Skeletal muscle tissue (tissue), 4 donors: ENCODE results near the gene ABAT. TPM values are rescaled to one million over a fixed set of nuclear protein-coding genes. Genes with fewer than 3 reads are reported as not detected.
"Not testable (repeated sequence)": the region's sequence is repeated elsewhere in the genome, so short reads cannot be mapped to it uniquely, and the experiment has no call there.

Experiments used
- H3K27ac ChIP-seq: one replicate; pipeline ENCODE4 v1.7.0; 2013; ENCODE audit warnings: mild to moderate bottlenecking, low read depth, low read length, inconsistent platforms
- H3K27me3 ChIP-seq, 3 donors: one replicate each; pipeline ENCODE4 v1.7.0; 2013; ENCODE audit warnings: low read length in 3 of 3; ENCODE audit not compliant: control insufficient read depth in 3 of 3, insufficient read depth in 3 of 3
- H3K36me3 ChIP-seq, 3 donors: one replicate each; pipeline ENCODE4 v1.7.0; 2013; ENCODE audit warnings: low read length in 3 of 3; ENCODE audit not compliant: control insufficient read depth in 3 of 3, insufficient read depth in 3 of 3
- H3K4me1 ChIP-seq, 3 donors: one replicate each; pipeline ENCODE4 v1.7.0; 2013; ENCODE audit warnings: low read length in 3 of 3, mild to moderate bottlenecking in 3 of 3; ENCODE audit not compliant: control insufficient read depth in 3 of 3, insufficient read depth in 3 of 3
- H3K4me3 ChIP-seq, 3 donors: one replicate each; pipeline ENCODE4 v1.7.0; 2013; ENCODE audit warnings: low read length in 3 of 3
- H3K9ac ChIP-seq, 3 donors: one replicate each; pipeline ENCODE4 v1.7.0; 2013; ENCODE audit warnings: low read length in 3 of 3, mild to moderate bottlenecking in 3 of 3, moderate library complexity in 2 of 3, low read depth in 1 of 3
- H3K9me3 ChIP-seq, 3 donors: one replicate each; pipeline ENCODE4 v1.7.0; 2013; ENCODE audit warnings: low read length in 3 of 3; ENCODE audit not compliant: control insufficient read depth in 3 of 3
- total RNA-seq: library from RNA; depleted of rRNA; stranded (reverse); fragments of >200 nt; gene quantifications from one replicate; pipeline ENCODE4 v1.2.3, GENCODE V29; 2014
- donor health status: Osteomylitis.

Gene ABAT
- total RNA-seq, 1 donor from 2014 or later = 13.6 TPM

- Histone ChIP-seq H3K9me3 (no peaks in the 10 kb centered on the region), H3K27ac (no peak overlapping the region), H3K9ac (no peak overlapping the region), H3K36me3 (peaks cover 36 to 49% (median 41%) of the 10 kb centered on the region in 3 donors), H3K4me3 (no peak overlapping the region), H3K27me3 (no peaks in the 10 kb centered on the region), H3K4me1 (no peaks in the 10 kb centered on the region)
These were observed 25.5 kb upstream of the ABAT start for GRCh38 chr16:8648877-8649276.

- H3K4me3 ChIP-seq = no peak overlapping the region
- no peak overlapping the region for H3K9ac ChIP-seq
- no peaks in the 10 kb centered on the region for H3K9me3 ChIP-seq
- H3K27ac ChIP-seq = no peak overlapping the region
- peaks cover 25 to 38% (median 30%) of the 10 kb centered on the region in 3 donors for H3K36me3 ChIP-seq
- no peaks in the 10 kb centered on the region for H3K27me3 ChIP-seq
- no peaks in the 10 kb centered on the region for H3K4me1 ChIP-seq
These were observed 24.4 kb upstream of the ABAT start for GRCh38 chr16:8649829-8650554.

GRCh38 chr16:8651958-8652357 is 22.5 kb upstream of the ABAT start:
- H3K4me1 ChIP-seq, H3K27me3 ChIP-seq, H3K27ac ChIP-seq, H3K9ac ChIP-seq, H3K4me3 ChIP-seq, H3K9me3 ChIP-seq: not testable (repeated sequence)
- H3K36me3 ChIP-seq = peaks cover 10 to 18% (median 11%) of the 10 kb centered on the region in 3 donors

- H3K4me3 ChIP-seq = no peak overlapping the region
- no peaks in the 10 kb centered on the region for H3K4me1 ChIP-seq
- H3K27ac ChIP-seq = no peak overlapping the region
- H3K9me3 ChIP-seq = no peaks in the 10 kb centered on the region
- H3K9ac ChIP-seq = no peak overlapping the region
- H3K27me3 ChIP-seq = no peaks in the 10 kb centered on the region
- no peaks in the 10 kb centered on the region for H3K36me3 ChIP-seq
These were observed 19.2 kb upstream of the ABAT start for GRCh38 chr16:8655184-8655717.

- H3K27ac ChIP-seq = no peak overlapping the region
- no peak overlapping the region for H3K9ac ChIP-seq
- no peaks in the 10 kb centered on the region for H3K4me1 ChIP-seq
- no peaks in the 10 kb centered on the region for H3K27me3 ChIP-seq
- no peaks in the 10 kb centered on the region for H3K36me3 ChIP-seq
- no peak overlapping the region for H3K4me3 ChIP-seq
- H3K9me3 ChIP-seq = no peaks in the 10 kb centered on the region
These were observed 18.0 kb upstream of the ABAT start for GRCh38 chr16:8656376-8656775.

GRCh38 chr16:8660841-8661301 is 13.5 kb upstream of the ABAT start:
- H3K27me3 ChIP-seq = no peaks in the 10 kb centered on the region
- H3K36me3 ChIP-seq = peaks cover 0 to 10% (median 2%) of the 10 kb centered on the region in 3 donors
- no peak overlapping the region for H3K9ac ChIP-seq
- H3K9me3 ChIP-seq = no peaks in the 10 kb centered on the region
- H3K4me3 ChIP-seq = no peak overlapping the region
- no peaks in the 10 kb centered on the region for H3K4me1 ChIP-seq
- H3K27ac ChIP-seq = no peak overlapping the region

- Histone ChIP-seq H3K36me3 (peaks cover 0 to 10% (median 2%) of the 10 kb centered on the region in 3 donors), H3K9me3 (no peaks in the 10 kb centered on the region), H3K4me1 (no peaks in the 10 kb centered on the region), H3K27me3 (no peaks in the 10 kb centered on the region), H3K4me3 (no peak overlapping the region), H3K27ac (no peak overlapping the region), H3K9ac (no peak overlapping the region)
These were observed 12.7 kb upstream of the ABAT start for GRCh38 chr16:8661703-8662102.

- Histone ChIP-seq H3K27me3 (no peaks in the 10 kb centered on the region), H3K9ac (no peak overlapping the region), H3K36me3 (peaks cover 2 to 15% (median 6%) of the 10 kb centered on the region in 3 donors), H3K27ac (no peak overlapping the region), H3K4me3 (no peak overlapping the region), H3K9me3 (no peaks in the 10 kb centered on the region), H3K4me1 (no peaks in the 10 kb centered on the region)
These were observed 11.0 kb upstream of the ABAT start for GRCh38 chr16:8663192-8664089.

- Histone ChIP-seq H3K9me3 (no peaks in the 10 kb centered on the region), H3K9ac (no peak overlapping the region), H3K36me3 (peaks cover 2 to 15% (median 11%) of the 10 kb centered on the region in 3 donors), H3K27me3 (no peaks in the 10 kb centered on the region), H3K4me1 (no peaks in the 10 kb centered on the region), H3K27ac (no peak overlapping the region), H3K4me3 (no peak overlapping the region)
These were observed 8.9 kb upstream of the ABAT start for GRCh38 chr16:8665529-8665928.

- no peaks in the 10 kb centered on the region for H3K9me3 ChIP-seq
- no peak overlapping the region for H3K4me3 ChIP-seq
- H3K4me1 ChIP-seq = no peaks in the 10 kb centered on the region
- H3K36me3 ChIP-seq = peaks cover 2 to 15% (median 11%) of the 10 kb centered on the region in 3 donors
- H3K9ac ChIP-seq = no peak overlapping the region
- no peak overlapping the region for H3K27ac ChIP-seq
- H3K27me3 ChIP-seq = no peaks in the 10 kb centered on the region
These were observed 6.9 kb upstream of the ABAT start for GRCh38 chr16:8667492-8667891.
